Measurements from ENCODE around the gene CHN2. TPM values are rescaled to one million over a fixed set of nuclear protein-coding genes. Genes with fewer than 3 reads are reported as not detected.

Gene CHN2
- total RNA-seq, 1 experiment from 2014 or later = 61.2 TPM

DNA sequence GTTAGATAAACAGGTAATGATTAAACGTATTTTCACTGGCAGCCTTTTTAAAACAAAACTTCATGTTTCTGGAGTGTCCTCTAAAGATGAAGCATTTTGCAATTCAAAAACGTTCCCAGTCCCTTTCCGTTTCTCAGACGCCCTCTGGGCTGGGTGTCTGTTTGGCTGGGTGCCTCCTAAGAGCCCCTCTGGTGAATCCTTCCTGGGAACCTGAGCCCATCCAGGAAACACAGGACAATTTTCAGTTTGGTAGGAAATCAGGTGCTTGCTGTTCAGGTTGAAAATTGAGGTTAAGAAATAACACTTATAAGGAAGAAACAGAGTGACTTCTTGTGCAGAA is 76.7 kb downstream of the CHN2 start:
- POLR2A ChIA-PET (ENCODE audit: low non-redundant PET) = no interaction called here
- BruUV-seq (replicated peaks) = TSS peak; percentile 15
- DNase-seq (ENCODE audit: low spot score) = no peak
- H3K4me3 ChIP-seq (ENCODE audit: low read depth, low read length, poor library complexity, severe bottlenecking) = no peak overlapping the region
- CTCF ChIA-PET = no interaction called here
- no peaks in the 10 kb centered on the region for H3K36me3 ChIP-seq (ENCODE audit: insufficient read depth, low read length, poor library complexity, severe bottlenecking)
- intact Hi-C loops (cut with micrococcal nuclease; ENCODE audit: unreplicated experiment) = loop anchor here (5.0 to 10.0 kb wide), 2 partner anchors 64 to 104 kb away; no protein-coding TSS in a partner anchor
- H3K9me3 ChIP-seq (ENCODE audit: low read depth, low read length, poor library complexity, severe bottlenecking) = no peaks in the 10 kb centered on the region
- H3K27ac ChIP-seq (ENCODE audit: low read depth, low read length, poor library complexity, severe bottlenecking) = peak overlapping the region; percentile 60
- no peaks in the 10 kb centered on the region for H3K27me3 ChIP-seq (replicated peaks; ENCODE audit: insufficient read depth, low read depth, low read length, poor library complexity)
- TF ChIP-seq EZH2 (IDR thresholded peaks at IDR 0.05; ENCODE audit: borderline replicate concordance, low read depth, low read length, poor library complexity, severe bottlenecking) = no peak
- TF ChIP-seq CTCF (conservative IDR thresholded peaks at IDR 0.05; ENCODE audit: low read depth, low read length) = no peak
- peaks cover 74% of the 10 kb centered on the region for H3K4me1 ChIP-seq (ENCODE audit: insufficient read depth, low read length, poor library complexity, severe bottlenecking)

DNA sequence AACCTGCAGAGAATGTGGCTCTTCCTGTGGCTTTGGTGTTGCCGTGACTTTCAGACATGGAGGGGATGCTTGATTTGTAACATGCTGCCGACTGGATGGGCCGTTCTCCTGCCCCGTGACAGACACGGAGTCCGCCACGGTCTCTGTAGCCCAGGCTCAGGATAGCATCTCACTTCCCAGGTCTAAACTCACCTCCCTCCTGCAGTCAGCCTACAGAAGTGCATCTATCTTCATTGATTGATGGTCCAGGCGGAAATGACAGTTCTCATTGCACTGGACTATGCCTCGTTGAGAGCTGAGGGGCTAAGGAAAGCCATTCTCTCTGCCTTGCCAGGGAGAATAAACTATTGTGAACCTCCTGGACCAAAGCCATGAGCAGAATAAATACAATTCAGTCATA is 77.5 kb downstream of the CHN2 start:
- H3K27me3 ChIP-seq (replicated peaks; ENCODE audit: insufficient read depth, low read depth, low read length, poor library complexity) = no peaks in the 10 kb centered on the region
- TF ChIP-seq EZH2 (IDR thresholded peaks at IDR 0.05; ENCODE audit: borderline replicate concordance, low read depth, low read length, poor library complexity, severe bottlenecking) = no peak
- no peak for TF ChIP-seq CTCF (conservative IDR thresholded peaks at IDR 0.05; ENCODE audit: low read depth, low read length)
- ChIA-PET CTCF (no interaction called here), POLR2A (ENCODE audit: low non-redundant PET) (no interaction called here)
- intact Hi-C loops (cut with micrococcal nuclease; ENCODE audit: unreplicated experiment) = loop anchor here (5.0 to 10.0 kb wide), 2 partner anchors 65 to 103 kb away; no protein-coding TSS in a partner anchor
- H3K9me3 ChIP-seq (ENCODE audit: low read depth, low read length, poor library complexity, severe bottlenecking) = no peaks in the 10 kb centered on the region
- DNase-seq (ENCODE audit: low spot score) = no peak
- no peak overlapping the region for H3K4me3 ChIP-seq (ENCODE audit: low read depth, low read length, poor library complexity, severe bottlenecking)
- BruUV-seq (replicated peaks) = no TSS peak
- peaks cover 81% of the 10 kb centered on the region for H3K4me1 ChIP-seq (ENCODE audit: insufficient read depth, low read length, poor library complexity, severe bottlenecking)
- peak overlapping the region; percentile 19 for H3K27ac ChIP-seq (ENCODE audit: low read depth, low read length, poor library complexity, severe bottlenecking)
- no peaks in the 10 kb centered on the region for H3K36me3 ChIP-seq (ENCODE audit: insufficient read depth, low read length, poor library complexity, severe bottlenecking)

DNA sequence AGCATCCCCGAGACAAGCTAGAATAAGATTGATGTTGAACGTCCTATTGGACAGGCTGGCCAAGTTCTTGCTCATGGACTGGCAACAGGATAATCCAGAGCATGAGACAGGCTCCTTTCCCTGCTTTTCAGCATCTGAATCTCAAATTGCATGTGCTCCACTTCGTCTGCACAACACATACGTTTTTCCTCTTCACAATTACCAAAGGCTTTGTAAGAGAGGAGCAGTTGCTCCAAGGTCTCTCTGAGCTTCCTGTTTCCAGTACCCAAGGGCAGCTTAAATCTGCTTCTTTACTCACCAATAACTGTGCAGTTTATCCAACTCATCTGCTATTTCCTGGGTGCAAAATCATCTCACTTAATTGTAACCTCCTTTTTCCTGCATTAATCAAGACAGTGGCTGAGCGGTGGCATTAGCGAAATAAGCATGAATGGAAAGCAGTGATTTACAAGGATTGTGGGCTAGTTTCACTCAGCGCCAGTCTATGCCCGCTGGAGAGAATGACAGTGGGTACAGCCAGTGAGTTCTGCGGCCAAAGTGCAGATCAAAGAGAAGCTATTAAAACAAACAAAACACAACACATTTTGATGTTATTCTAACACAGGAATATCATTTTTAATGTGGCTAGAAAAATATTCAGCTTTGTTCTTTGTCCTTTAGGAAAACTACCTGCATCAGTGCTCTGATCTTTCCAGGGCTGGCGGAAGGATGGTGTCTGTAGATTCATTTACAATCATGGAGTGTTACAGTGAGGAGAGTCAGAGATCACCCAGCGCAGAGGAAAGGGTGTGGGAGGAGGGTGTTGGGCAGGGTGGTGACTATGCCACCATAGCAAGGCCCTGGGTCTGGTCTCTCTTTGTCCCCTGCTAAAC is 79.8 kb downstream of the CHN2 start:
- Histone ChIP-seq H3K27me3 (replicated peaks; ENCODE audit: insufficient read depth, low read depth, low read length, poor library complexity) (no peaks in the 10 kb centered on the region), H3K4me1 (ENCODE audit: insufficient read depth, low read length, poor library complexity, severe bottlenecking) (peaks cover 96% of the 10 kb centered on the region), H3K27ac (ENCODE audit: low read depth, low read length, poor library complexity, severe bottlenecking) (peak overlapping the region; percentile 72), H3K9me3 (ENCODE audit: low read depth, low read length, poor library complexity, severe bottlenecking) (no peaks in the 10 kb centered on the region), H3K36me3 (ENCODE audit: insufficient read depth, low read length, poor library complexity, severe bottlenecking) (no peaks in the 10 kb centered on the region), H3K4me3 (ENCODE audit: low read depth, low read length, poor library complexity, severe bottlenecking) (no peak overlapping the region)
- TF ChIP-seq EZH2 (IDR thresholded peaks at IDR 0.05; ENCODE audit: borderline replicate concordance, low read depth, low read length, poor library complexity, severe bottlenecking) (no peak), CTCF (conservative IDR thresholded peaks at IDR 0.05; ENCODE audit: low read depth, low read length) (no peak)
- ChIA-PET CTCF (no interaction called here), POLR2A (ENCODE audit: low non-redundant PET) (interaction anchor here (0.6 kb wide), 1 partner anchor 702 kb away, joined by 18 read pairs; no protein-coding TSS in a partner anchor)
- no TSS peak for BruUV-seq (replicated peaks)
- intact Hi-C loops (cut with micrococcal nuclease; ENCODE audit: unreplicated experiment) = loop anchor here (5.0 to 10.0 kb wide), 2 partner anchors 67 to 100 kb away; no protein-coding TSS in a partner anchor
- peak; percentile 85 for DNase-seq (ENCODE audit: low spot score)

All from A673 (cell line).